Stimulated activated naive CD4-positive, alpha-beta T cell treated with Interleukin-2 at 50 U/mL for 16 hours (primary cell): ENCODE results near the gene ZMYND8.
"Not testable (repeated sequence)": the region's sequence is repeated elsewhere in the genome, so short reads cannot be mapped to it uniquely, and the experiment has no call there.

Experiments
- DNase-seq: peaks from one replicate; lab custom pipeline; 2025; lab: John Stamatoyannopoulos, UW

Gene ZMYND8

DNA sequence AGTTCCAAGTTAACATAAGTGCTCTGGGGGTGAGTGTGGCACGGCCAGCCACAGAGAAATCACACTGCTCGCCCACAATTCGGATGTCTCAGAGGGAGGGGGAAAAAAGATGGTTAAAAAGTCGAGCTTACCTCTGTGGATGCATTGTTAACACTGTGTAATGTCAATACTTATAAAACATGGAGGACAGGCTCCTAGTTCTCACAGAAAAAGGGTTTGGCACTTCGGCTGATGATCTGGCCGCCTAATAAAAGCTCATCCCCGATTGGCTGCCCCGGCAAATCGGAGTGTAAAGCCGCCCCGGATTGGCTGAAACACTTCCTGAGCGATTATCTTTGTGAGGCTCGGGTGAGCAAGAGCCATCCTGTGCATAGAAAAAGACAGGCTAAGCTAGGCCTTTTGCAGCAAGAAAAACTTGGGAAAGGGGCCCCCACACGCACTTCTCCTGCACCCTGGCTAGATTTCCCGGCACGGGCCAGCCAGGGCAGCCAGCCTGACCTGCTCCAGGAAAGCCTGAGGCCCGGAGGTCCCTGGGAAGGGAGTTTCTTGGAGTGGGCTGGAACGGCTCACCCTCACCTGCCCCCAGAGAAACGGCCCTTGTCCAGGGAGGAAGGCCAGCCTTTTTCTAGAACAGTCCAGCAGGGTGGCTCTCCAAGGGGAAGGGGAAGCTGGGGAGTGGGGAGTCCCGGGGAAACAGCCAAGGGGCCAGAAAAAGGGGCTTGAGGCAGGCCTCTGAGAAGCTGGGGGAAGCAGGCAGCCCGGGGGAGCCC, at the start of gene ZMYND8:
ZMYND8 (minus strand) TSS at position 174 of the 770 bp plus-strand sequence; CDS start at position 145, 29 bp downstream.
- DNase-seq = peak; percentile 82

DNA sequence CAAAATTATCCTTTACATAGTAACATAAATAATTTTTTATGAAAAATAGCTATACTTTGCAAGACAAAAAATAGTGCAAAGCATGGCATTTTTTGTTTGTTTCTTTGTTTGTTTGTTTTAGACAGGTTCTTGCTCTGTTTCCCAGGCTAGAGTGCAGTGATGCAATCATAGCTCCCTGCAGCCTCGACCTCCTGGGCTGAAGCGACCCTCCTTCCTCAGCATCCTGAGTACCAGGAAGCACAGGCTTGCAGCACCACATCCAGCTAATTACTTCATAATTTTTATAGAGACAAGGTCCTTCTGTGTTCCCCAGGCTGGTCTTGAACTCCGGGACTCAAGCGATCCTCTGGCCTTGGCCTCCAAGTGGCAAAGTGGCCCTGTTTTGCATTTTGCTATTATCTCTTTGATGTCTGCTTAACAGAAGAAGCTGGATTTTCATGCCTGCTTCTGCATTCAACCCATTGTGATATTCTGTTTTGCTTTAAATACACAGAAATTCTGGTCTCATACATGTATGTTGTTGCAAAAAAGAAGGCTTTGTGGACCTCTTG, 49.4 kb upstream of the ZMYND8 start:
- no peak for DNase-seq

DNA sequence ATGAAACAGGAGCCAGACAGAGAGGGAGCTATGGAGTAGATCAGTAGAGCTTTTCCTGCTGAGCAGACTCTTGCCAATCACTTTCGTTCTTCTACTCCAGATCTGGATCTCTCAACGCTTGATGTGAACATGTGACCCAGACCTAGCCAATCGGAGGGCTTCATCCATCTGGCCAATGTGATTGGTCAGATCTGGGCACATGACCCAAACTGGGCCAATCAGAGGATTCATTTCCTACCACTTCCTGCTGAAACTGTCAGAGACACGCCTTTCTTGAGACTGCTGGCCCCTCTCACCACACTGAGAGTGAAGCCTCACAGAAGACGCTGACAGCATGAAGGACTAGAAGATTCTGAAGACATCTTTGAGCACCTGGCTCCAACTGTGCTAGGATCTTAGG, 44.2 kb upstream of the ZMYND8 start:
- no peak for DNase-seq

DNA sequence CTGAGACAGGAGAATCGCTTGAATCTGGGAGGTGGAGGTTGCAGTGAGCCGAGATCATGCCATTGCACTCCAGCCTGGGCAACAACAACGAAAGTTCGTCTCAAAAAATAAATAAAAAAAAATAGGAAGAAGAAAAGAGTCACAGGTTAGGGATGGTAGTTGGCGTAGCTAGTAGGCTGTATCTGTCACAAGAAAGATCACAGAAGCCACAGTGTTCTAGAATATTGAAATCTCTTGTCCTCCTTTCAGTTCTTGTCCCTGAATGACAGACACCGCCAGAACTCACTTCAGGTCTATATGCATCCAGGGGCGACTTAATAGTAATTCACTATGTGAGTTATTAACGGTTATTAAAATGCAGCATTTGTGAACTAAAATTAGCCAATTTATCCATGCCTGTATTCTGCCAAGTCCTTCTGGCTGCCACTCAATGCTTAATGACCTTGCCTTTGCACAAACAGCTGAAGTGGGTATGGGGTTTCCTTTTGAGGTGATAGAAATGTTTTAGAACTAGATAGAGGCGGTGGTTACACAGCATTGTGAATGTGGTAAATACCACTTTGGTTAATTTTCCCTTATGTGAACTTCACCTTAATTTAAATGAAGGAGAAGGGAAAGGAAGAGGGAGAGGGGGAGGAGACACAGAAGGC, 41.3 kb upstream of the ZMYND8 start:
- no peak for DNase-seq

DNA sequence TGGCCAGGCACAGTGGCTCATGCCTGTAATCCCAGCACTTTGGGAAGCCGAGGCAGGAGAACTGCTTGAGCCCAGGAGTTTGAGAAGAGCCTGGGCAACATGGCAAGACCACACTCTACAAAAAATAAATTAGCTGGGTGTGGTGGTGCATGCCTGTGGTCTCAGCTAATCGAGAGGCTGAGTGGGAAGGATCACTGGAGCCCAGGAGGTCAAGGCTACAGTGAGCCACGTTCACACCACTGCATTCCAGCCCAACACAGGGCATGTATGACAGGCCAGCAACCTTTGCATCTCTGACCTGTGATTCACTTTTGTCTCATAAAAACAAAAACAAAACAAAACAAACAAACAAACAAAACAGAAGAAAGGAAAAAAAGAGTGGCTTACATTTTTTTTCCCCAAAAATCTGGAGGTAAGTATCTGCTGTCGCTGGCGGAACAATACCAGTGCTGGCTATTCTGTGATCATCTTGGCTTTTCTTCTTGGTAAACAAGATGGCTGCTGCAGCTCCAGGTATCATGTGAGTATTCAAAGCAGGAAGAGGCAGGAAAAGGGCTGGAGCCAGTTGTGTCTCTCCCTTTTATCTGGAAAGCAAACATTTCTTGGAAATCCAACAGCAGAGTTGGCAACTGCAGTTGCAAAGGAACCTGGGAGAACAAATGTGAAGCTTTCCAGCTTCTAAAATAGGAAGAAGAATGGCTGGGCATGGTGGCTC, 40.4 kb upstream of the ZMYND8 start:
- DNase-seq = no peak

DNA sequence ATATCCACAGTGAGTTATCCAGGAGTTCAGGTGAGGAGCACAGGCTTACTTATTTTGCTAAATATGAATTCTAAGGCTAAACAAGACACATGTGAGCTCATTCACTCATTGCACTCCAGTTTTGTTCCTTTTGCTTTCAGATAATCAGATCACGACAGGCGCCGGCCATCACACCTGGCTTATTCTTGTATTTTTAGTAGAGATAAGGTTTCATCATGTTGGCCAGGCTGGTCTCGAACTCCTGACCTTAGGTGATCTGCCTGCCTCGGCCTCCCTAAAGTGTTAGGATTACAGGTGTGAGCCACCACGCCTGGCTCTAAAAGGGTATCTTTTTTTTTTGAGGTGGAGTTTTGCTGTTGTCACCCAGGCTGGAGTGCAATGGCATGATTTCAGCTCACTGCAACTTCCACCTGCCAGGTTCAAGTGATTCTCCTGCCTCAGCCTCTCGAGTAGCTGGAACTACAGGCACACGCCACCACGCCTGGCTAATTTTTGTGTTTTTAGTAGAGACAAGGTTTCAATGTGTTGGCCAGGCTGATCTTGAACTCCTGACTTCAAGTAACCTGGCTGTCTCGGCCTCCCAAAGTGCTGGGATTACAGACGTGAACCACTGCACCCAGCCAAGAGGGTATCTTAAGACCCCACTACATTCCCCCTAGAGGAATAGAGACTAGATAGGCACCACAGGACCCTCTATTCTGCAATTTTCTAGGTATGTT, 37.5 kb upstream of the ZMYND8 start:
- DNase-seq = not testable (repeated sequence)

DNA sequence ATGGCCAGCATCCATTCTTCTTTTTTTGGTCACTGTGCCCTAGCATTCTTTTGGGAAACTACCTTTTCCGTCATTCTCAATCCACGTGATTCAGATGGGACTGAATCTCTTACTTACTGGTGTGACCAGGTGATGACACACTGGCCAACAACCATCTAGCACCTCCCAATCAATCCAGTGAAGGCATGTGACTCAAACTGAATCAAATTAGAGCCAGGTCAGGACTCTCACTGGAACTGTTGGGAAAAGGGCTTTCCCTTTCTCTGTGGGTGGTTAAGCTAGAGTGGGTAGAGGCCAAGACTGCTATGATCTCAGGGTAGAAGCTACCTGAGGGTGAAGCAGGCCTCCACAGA, 36.2 kb upstream of the ZMYND8 start:
- DNase-seq = no peak

DNA sequence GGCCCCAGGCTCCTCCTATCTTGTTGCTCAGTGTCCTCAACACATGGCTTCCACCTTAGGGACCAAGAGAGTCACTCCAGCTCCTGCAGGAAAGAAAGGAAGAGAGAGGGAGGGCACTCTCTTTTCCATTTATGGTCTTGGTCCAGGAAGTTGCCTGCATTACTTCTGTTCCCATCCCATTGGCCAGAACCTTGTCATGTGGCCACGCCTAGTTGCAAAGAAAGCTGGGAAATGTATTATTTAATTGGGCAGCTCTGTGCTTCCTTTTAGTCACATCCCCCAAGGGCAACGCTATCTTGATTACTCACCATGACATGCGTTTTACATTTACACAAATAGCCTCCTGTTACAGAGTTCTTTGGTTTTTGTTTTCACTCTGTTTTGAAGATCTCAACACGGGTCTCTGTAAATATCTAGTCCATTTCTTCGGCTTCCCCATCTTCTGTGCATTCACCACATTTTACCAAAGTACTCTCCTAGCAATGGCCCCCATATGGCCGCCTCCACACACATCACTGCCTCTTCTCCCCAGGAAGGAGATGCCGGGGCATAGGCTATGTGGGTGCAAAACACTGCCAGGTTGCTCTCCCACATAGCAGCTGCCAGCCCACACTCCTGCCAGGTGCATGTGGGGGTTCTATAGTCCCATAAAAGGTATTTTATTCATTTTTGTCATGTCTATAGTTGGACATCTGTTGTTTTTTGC, 35.7 kb upstream of the ZMYND8 start:
- no peak for DNase-seq

DNA sequence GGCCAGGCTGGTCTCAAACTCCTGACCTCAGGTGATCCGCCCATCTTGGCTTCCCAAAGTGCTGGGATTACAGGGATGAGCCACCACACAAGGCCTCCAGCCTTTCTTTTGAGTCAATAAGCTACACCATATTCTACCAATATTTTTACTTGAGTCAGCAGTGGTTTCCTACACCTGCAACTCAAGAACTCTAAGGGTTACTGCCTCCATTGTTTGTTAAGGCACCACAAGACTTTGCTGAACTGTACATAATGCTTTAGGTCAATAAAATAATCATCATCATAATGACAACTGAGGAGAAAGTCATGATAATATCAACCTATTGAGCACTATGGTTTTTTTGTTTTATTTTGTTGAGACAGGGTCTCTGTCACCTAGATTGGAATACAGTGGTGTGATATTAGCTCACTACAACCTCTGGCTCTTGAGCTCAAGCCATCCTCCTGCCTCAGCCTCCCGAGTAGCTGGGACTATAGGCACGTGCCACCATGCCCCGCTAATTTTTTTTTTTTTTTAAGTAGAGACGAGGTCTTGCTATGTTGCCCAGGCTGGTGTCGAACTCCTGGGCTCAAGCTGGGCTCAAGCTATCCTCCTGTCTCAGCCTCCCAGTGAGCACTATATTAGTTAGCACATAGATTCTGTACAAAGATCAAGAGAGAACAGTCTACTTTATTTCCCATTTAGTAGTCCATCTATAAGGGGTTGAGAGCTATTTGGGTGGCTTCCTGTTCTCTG, 34.9 kb upstream of the ZMYND8 start:
- DNase-seq = no peak

DNA sequence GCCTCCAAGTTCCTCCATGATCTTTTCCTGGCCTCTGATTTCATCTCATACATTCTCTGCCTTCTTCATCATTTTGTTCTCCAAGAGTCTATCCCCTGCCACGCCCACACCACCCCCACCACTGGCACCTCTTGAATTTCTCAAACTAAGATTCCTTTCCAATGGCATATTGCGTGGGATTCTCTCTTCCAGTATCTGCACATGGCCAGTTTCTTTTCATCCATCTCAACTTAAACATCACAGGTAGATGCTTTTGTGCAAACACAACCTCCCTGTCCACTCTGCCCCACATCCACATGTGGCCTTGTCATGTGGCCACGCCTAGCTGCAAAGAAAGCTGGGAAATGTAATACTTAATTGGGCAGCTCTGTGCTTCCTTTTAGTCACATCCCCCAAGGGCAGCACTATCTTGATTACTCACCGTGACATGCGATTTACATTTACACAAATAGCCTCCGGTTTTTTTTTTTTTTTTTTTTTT, 33.4 kb upstream of the ZMYND8 start:
- no peak for DNase-seq

DNA sequence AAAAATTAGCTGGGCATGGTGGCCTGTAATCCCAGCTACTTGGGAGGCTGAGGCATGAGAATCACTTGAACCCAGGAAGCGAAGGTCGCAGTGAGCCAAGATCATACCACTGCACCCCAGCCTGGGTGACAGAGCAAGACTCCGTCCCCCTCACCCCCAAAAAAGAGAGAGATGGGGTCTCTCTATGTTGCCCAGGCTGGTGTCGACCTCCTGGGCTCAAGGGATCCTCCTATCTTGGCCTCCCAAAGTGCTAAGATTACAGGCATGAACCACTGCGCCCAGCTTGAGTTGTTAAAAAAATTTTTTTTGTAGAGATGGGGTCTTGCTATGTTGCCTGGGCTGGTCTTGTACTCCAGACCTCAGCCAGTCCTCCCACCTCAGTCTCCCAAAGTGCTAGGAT, 29.5 kb upstream of the ZMYND8 start:
- not testable (repeated sequence) for DNase-seq

DNA sequence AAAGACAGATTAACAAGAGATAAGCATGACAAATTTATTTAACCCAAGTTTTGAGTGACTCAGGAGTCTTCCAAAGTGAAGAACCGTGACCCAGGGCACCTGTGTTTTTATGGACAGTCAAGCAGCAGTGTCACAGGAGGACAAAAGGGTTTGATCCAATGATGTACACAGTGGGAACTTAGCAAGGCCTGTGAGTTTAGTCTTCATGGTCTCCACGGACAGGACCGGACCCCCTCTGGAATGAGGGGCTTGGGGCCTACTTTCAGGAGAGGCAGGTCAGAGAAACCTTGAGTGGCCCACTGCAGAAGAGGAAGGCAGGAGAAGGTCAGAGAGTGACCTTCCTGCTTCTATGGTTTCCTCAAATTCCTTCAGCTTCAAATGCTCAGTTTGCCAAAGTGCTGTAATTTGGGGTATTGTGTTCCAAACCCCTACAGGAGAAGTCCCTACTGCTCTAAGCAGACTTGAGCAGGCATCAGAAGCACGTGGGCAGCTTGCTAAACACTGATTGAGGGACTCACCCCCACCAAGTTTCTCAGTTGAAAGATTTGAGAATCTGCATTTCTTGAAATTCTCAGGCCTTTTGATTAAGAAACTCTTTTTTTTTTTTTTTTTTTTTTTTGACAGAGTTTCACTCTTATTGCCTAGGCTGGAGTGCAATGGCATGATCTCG, 26.4 kb upstream of the ZMYND8 start:
- DNase-seq = no peak

DNA sequence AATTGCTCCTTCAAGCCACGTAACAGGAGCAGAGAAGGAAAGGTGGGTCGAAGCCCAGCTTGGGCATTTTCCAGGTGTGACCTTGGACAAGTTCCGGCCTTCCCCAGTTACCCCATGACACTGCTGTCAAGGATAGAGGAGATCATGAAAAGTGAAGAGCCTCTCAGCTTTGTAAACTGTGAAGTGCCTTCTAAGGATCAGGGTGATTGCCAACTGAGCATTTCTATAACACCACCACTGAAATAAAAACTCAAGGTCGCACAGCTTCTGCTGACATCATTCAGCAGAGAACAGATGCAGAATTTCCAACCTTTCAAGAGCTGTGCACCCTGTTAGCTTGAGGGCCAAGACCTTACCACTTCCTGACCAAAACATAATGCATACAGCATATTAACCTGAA, 24.0 kb upstream of the ZMYND8 start:
- no peak for DNase-seq

DNA sequence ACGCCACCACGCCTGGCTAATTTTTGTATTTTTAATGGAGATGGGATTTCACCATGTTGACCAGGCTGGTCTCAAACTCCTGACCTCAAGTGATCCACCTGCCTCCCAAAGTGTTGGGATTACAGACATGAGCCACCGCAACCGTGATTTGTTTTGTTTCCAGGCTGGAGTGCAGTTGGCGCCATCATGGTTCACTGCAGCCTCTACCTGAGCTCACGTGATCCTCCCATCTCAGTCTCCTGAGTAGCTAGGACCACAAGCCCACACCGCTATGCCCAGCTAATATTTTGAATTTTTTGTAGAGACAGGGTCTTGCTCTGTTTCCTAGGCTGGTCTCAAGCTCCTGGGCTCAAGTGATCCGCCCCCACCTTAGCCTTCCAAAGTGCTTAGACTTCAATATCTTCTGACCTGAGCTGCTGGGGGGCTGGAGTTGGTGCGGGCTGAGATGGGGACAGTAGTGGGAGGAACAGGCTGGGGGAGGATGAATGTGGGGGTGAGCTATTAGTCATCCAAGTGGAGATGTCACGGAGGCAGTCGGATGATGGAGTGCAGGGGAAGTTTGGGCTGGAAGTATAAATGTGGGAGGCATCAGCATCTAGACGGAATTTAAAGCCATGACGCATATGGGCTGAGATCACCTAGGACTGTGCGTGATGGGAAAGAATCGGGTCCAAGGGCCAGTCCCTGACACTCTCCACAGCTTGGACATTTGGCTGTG, 23.1 kb upstream of the ZMYND8 start:
- no peak for DNase-seq

DNA sequence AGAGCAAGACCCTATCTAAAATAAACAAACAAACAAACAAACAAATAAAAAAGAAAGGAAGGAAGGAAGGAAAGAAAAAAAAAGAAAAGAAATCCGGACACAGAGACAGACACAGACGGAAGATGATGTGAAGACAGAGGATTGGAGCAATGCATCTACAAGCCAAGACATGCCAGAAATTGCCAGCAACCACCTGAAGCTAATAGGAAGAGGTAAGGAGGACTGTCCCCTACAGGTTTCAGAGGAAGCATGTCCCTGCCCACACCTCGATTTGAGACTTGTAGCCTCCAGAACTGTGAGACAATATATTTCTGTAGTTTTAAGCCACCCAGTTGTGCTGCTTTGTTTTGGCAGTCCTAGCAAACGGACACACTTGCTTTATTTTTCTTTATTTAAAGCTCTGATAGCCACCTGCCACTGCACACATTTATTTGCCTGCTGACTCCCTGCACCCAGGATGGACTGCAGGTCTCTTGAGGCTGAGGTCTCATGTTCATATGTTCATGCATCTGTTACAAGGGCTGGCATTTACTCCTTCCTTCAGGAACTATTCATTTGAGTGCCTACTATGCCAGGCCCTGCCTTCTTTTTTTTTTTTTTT, 20.7 kb upstream of the ZMYND8 start:
- no peak for DNase-seq

DNA sequence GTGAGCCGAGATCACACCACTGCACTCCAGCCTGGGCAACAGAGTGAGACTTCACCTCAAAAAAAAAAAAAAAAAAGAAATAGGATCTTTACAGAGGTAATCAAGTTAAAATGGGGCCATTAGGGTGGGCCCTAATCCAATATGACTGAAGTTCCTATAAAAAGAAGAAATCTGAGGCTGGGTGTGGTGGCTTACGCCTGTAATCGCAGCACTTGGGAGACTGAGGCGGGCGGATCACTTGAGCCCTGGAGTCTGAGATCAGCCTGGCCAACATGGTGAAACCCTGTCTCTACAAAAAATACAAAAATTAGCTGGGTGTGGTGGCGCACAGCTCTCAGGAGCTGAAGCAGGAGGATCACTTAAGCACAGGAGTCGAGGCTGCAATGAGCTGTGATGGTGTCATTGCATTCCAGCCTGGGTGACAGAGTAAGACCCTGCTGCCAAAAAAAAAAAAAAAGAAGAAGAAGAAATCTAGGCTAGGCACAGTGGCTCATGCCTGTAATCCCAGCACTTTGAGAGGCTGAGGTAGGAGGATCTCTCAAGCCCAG, 19.7 kb upstream of the ZMYND8 start:
- DNase-seq = not testable (repeated sequence)

DNA sequence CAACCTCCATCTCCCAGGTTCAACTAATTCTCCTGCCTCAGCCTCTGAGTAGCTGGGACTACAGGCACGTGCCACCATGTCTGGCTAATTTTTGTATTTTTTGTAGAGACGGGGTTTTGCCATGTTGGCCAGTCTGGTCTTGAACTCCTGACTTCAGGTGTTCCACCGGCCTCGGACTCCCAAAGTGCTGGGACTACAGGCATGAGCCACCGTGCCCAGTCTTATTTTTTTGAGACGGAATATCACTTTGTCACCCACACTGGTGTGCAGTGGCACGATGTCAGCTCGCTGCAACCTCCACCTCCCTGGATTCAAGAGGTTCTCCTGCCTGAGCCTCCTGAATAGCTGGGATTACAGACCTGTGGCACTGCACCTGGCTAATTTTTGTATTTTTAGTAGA, 17.6 kb upstream of the ZMYND8 start:
- DNase-seq = not testable (repeated sequence)

DNA sequence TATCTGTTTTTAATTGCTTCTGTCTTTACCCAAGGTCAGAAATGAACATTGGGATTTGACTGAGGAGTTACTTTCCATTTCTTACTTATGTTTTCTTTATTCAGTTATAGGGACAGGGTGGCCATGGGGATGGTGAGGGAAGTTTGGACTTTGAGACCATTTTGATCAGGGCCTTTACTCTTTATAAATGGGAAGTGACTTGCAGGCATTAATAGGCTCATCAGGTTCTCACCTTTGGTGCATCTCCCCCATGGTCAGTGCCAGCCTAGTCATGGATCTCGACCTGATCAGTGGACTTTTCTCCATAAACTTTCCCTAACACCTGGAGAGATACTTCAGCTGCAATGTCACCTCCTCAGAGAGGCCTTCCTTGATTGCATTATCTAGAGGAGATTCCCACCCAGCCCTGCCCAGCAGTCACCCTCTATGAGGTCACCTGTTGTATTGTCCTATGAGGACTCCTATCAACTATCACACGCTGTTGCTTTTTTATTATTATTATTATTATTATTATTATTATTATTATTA, 16.8 kb upstream of the ZMYND8 start:
- no peak for DNase-seq
